Cardiac septum (tissue), 1 donor: ENCODE results near the gene TAF9B. TPM values are rescaled to one million over a fixed set of nuclear protein-coding genes. Genes with fewer than 3 reads are reported as not detected.

Experiments
- total RNA-seq: library from RNA; stranded (reverse); fragmentation: NEBNext Ultra II Directional; extraction: Animal tissue kit (Norgen Biotek cat#: 25700); gene quantifications from one replicate; pipeline ENCODE4 v1.2.1, GENCODE V29; 2021
- donor health status: DM: no; HTN: no; CAD: no.

Gene TAF9B
- total RNA-seq, 1 donor from 2014 or later = 19.6 TPM

Other genes with a start within 250 kb of the TAF9B start
- gene MAGT1, start 244.2 kb downstream of the TAF9B start, total RNA-seq = 47.6 TPM
- 1,124 TPM for gene COX7B, start 240.2 kb downstream of the TAF9B start, total RNA-seq
- 6.6 TPM for gene ATP7A, start 229.0 kb downstream of the TAF9B start, total RNA-seq
- gene PGAM4, start 170.0 kb downstream of the TAF9B start, total RNA-seq = not detected
- 399 TPM for gene PGK1, start 35.4 kb downstream of the TAF9B start, total RNA-seq
- 1.8 TPM for gene CYSLTR1, start 188.0 kb upstream of the TAF9B start, total RNA-seq